ENCODE results near the gene TMEM170B. TPM values are rescaled to one million over a fixed set of nuclear protein-coding genes. Genes with fewer than 3 reads are reported as not detected.
A peak's percentile ranks its signal among the peaks of the same experiment; 100 is the strongest.

Gene TMEM170B
- total RNA-seq, 1 donor from 2014 or later = 3.7 TPM

DNA sequence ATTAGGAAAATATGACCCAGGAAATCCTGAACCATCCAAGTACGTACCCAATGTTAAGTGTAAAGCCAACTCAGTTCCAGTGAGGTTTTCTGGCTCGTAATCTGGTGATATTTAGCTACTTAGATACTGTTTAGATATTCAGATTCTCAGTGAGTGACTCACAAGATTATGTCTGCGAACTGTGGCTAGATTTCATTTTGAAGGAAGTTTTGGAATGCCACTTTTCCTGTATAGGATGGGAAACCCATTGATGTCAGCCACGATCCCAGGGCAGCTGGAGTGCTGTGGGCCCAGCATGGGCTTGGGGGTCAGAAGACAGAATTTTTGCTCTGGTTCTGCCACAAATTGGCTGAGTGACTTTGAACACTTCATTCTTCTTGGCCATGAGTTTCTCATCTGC lies 76.3 kb downstream of the TMEM170B start:
- Mint-ChIP-seq H3K27ac (ENCODE audit: unreplicated experiment) (peak overlapping the region; percentile 87), H3K36me3 (ENCODE audit: unreplicated experiment) (no peaks in the 10 kb centered on the region), H3K4me3 (ENCODE audit: unreplicated experiment) (no peak overlapping the region), H3K4me1 (ENCODE audit: unreplicated experiment) (peaks cover 60% of the 10 kb centered on the region), H3K27me3 (ENCODE audit: unreplicated experiment) (no peaks in the 10 kb centered on the region), H3K9me3 (ENCODE audit: unreplicated experiment) (no peaks in the 10 kb centered on the region)
- TF ChIP-seq CTCF (IDR thresholded peaks at IDR 0.05) = no peak
- no peak for DNase-seq (ENCODE audit: extremely low spot score, unreplicated experiment)

- no peaks in the 10 kb centered on the region for H3K27me3 Mint-ChIP-seq (ENCODE audit: unreplicated experiment)
- no peaks in the 10 kb centered on the region for H3K36me3 Mint-ChIP-seq (ENCODE audit: unreplicated experiment)
- no peak for DNase-seq (ENCODE audit: extremely low spot score, unreplicated experiment)
- H3K4me1 Mint-ChIP-seq (ENCODE audit: unreplicated experiment) = peaks cover 52% of the 10 kb centered on the region
- H3K9me3 Mint-ChIP-seq (ENCODE audit: unreplicated experiment) = no peaks in the 10 kb centered on the region
- H3K4me3 Mint-ChIP-seq (ENCODE audit: unreplicated experiment) = no peak overlapping the region
- peak overlapping the region; percentile 87 for H3K27ac Mint-ChIP-seq (ENCODE audit: unreplicated experiment)
- TF ChIP-seq CTCF (IDR thresholded peaks at IDR 0.05) = no peak
These were observed 77.1 kb downstream of the TMEM170B start for GRCh38 chr6:11614534-11615213.

- H3K4me1 Mint-ChIP-seq (ENCODE audit: unreplicated experiment) = peaks cover 46% of the 10 kb centered on the region
- no peaks in the 10 kb centered on the region for H3K36me3 Mint-ChIP-seq (ENCODE audit: unreplicated experiment)
- no peak overlapping the region for H3K4me3 Mint-ChIP-seq (ENCODE audit: unreplicated experiment)
- peak overlapping the region; percentile 92 for H3K27ac Mint-ChIP-seq (ENCODE audit: unreplicated experiment)
- DNase-seq (ENCODE audit: extremely low spot score, unreplicated experiment) = no peak
- H3K27me3 Mint-ChIP-seq (ENCODE audit: unreplicated experiment) = no peaks in the 10 kb centered on the region
- TF ChIP-seq CTCF (IDR thresholded peaks at IDR 0.05) = no peak
- no peaks in the 10 kb centered on the region for H3K9me3 Mint-ChIP-seq (ENCODE audit: unreplicated experiment)
These were observed 77.7 kb downstream of the TMEM170B start for GRCh38 chr6:11615214-11615602.

GRCh38 chr6:11616200-11616611 lies 78.7 kb downstream of the TMEM170B start:
- no peak for DNase-seq (ENCODE audit: extremely low spot score, unreplicated experiment)
- Mint-ChIP-seq H3K36me3 (ENCODE audit: unreplicated experiment) (no peaks in the 10 kb centered on the region), H3K4me1 (ENCODE audit: unreplicated experiment) (peaks cover 40% of the 10 kb centered on the region), H3K4me3 (ENCODE audit: unreplicated experiment) (no peak overlapping the region), H3K27me3 (ENCODE audit: unreplicated experiment) (no peaks in the 10 kb centered on the region), H3K9me3 (ENCODE audit: unreplicated experiment) (no peaks in the 10 kb centered on the region), H3K27ac (ENCODE audit: unreplicated experiment) (peak overlapping the region; percentile 92)
- TF ChIP-seq CTCF (IDR thresholded peaks at IDR 0.05) = no peak

DNA sequence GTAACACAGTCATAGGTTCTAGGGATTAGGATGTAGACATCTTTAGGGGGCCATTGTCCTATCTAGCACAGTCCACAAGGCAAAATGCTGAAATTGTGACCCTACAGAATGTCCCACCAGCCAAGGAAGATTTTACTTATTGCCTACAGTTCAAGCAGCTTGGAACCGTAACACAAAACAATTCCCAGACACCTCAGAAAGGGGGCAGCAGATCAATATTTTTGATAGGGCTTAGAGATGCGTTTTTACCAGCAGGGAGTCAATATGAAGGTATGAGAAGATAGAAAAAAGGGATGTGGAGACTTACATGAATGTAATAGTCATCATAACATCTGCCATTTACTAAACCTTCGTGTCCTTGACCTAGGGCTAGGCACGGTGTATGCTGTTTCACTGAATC lies 81.0 kb downstream of the TMEM170B start:
- Mint-ChIP-seq H3K27me3 (ENCODE audit: unreplicated experiment) (no peaks in the 10 kb centered on the region), H3K4me3 (ENCODE audit: unreplicated experiment) (no peak overlapping the region), H3K9me3 (ENCODE audit: unreplicated experiment) (no peaks in the 10 kb centered on the region), H3K4me1 (ENCODE audit: unreplicated experiment) (peaks cover 25% of the 10 kb centered on the region), H3K27ac (ENCODE audit: unreplicated experiment) (no peak overlapping the region), H3K36me3 (ENCODE audit: unreplicated experiment) (no peaks in the 10 kb centered on the region)
- peak; percentile 48 for TF ChIP-seq CTCF (IDR thresholded peaks at IDR 0.05)
- no peak for DNase-seq (ENCODE audit: extremely low spot score, unreplicated experiment)

Data from osteocyte (in vitro differentiated cells).